Measurements from ENCODE around the gene EGFR. TPM values are rescaled to one million over a fixed set of nuclear protein-coding genes. Genes with fewer than 3 reads are reported as not detected.

The EGFR gene
- polyA plus RNA-seq, 4 donors: 19.4 to 34.1 (median 31.0) TPM

GRCh38 chr7:55119571-55119970 is 100.8 kb downstream of the EGFR start:
- DNase-seq (ENCODE audit: low read depth in 4 of 4, low spot score in 3 of 4): no peak

- DNase-seq (ENCODE audit: low read depth in 4 of 4, low spot score in 3 of 4): no peak
These were observed 101.3 kb downstream of the EGFR start for GRCh38 chr7:55120074-55120473.

GRCh38 chr7:55120501-55121198 is 101.8 kb downstream of the EGFR start:
- no peak for DNase-seq (ENCODE audit: low read depth in 4 of 4, low spot score in 3 of 4)

- no peak for DNase-seq (ENCODE audit: low read depth in 4 of 4, low spot score in 3 of 4)
These were observed 102.4 kb downstream of the EGFR start for GRCh38 chr7:55121249-55121648.

- DNase-seq (ENCODE audit: low read depth in 4 of 4, low spot score in 3 of 4): no peak
These were observed 103.4 kb downstream of the EGFR start for GRCh38 chr7:55122263-55122662.

- no peak for DNase-seq (ENCODE audit: low read depth in 4 of 4, low spot score in 3 of 4)
These were observed 106.4 kb downstream of the EGFR start for GRCh38 chr7:55124989-55125875.

GRCh38 chr7:55127135-55127551 is 108.3 kb downstream of the EGFR start:
- DNase-seq (ENCODE audit: low read depth in 4 of 4, low spot score in 3 of 4): no peak

- DNase-seq (ENCODE audit: low read depth in 4 of 4, low spot score in 3 of 4): no peak
These were observed 108.8 kb downstream of the EGFR start for GRCh38 chr7:55127622-55128081.

- no peak for DNase-seq (ENCODE audit: low read depth in 4 of 4, low spot score in 3 of 4)
These were observed 110.0 kb downstream of the EGFR start for GRCh38 chr7:55128693-55129394.

- DNase-seq (ENCODE audit: low read depth in 4 of 4, low spot score in 3 of 4): no peak
These were observed 111.0 kb downstream of the EGFR start for GRCh38 chr7:55129541-55130394.

- DNase-seq (ENCODE audit: low read depth in 4 of 4, low spot score in 3 of 4): no peak
These were observed 111.8 kb downstream of the EGFR start for GRCh38 chr7:55130395-55131141.

GRCh38 chr7:55131142-55131929 is 112.5 kb downstream of the EGFR start:
- DNase-seq (ENCODE audit: low read depth in 4 of 4, low spot score in 3 of 4): no peak

GRCh38 chr7:55132550-55132889 is 113.7 kb downstream of the EGFR start:
- DNase-seq (ENCODE audit: low read depth in 4 of 4, low spot score in 3 of 4): no peak

GRCh38 chr7:55132890-55133551 is 114.2 kb downstream of the EGFR start:
- DNase-seq (ENCODE audit: low read depth in 4 of 4, low spot score in 3 of 4): no peak

GRCh38 chr7:55133630-55134358 is 115.0 kb downstream of the EGFR start:
- DNase-seq (ENCODE audit: low read depth in 4 of 4, low spot score in 3 of 4): no peak

GRCh38 chr7:55134359-55134725 is 115.5 kb downstream of the EGFR start:
- DNase-seq (ENCODE audit: low read depth in 4 of 4, low spot score in 3 of 4): no peak

GRCh38 chr7:55134786-55135185 is 116.0 kb downstream of the EGFR start:
- no peak for DNase-seq (ENCODE audit: low read depth in 4 of 4, low spot score in 3 of 4)

GRCh38 chr7:55135462-55135861 is 116.6 kb downstream of the EGFR start:
- no peak for DNase-seq (ENCODE audit: low read depth in 4 of 4, low spot score in 3 of 4)

Measured in left renal pelvis (tissue), 4 donors.